GM19438 (cell line): ENCODE results near the gene FATE1.
A peak's percentile ranks its signal among the peaks of the same experiment; 100 is the strongest.
"Not testable (repeated sequence)": the region's sequence is repeated elsewhere in the genome, so short reads cannot be mapped to it uniquely, and the experiment has no call there.

Experiments used
- ATAC-seq: cut with Tn5 transposase; IDR thresholded peaks from one replicate; pipeline ENCODE4 v1.9.1; 2021; ENCODE audit warnings: low read depth; ENCODE audit not compliant: unreplicated experiment

FATE1 gene

GRCh38 chrX:151715752-151716151 is at the start of gene FATE1:
TSS of gene FATE1 (plus strand) at chrX:151716035. CDS start at chrX:151716120, 85 bp downstream.
- no peak for ATAC-seq

GRCh38 chrX:151675121-151675746 is 40.6 kb upstream of the FATE1 start:
- no peak for ATAC-seq

- no peak for ATAC-seq
These were observed 39.6 kb upstream of the FATE1 start for GRCh38 chrX:151676196-151676595.

DNA sequence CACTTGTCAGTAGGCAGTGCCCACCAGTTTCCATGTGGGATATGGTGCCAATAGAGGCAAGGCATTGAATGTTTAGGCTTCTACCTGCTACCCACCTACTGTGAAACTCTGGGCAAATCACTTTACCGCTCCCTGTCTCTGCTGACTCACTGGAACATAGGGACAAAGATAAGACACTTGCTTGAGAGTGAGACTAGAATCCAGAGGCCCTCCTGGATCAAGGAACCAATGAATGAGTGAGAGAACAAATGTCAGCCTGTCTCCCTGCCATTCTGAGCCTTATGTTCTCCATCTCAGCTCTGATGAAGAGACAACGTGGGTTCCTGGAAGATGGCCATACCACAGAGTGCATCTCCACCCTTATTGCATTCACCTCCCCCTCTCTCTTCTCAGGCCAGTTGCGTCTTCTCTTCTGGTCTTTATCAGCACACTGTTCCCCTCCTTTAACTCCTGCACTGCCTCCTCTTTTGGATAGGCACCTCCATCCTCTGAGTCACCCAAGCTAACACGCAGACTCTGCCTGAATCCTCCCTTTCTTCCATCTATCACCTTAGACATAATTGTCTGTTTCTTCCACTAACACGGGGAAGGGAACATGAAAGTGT is 35.9 kb upstream of the FATE1 start:
- ATAC-seq = no peak

GRCh38 chrX:151680805-151681204 is 35.0 kb upstream of the FATE1 start:
- peak; percentile 95 for ATAC-seq

DNA sequence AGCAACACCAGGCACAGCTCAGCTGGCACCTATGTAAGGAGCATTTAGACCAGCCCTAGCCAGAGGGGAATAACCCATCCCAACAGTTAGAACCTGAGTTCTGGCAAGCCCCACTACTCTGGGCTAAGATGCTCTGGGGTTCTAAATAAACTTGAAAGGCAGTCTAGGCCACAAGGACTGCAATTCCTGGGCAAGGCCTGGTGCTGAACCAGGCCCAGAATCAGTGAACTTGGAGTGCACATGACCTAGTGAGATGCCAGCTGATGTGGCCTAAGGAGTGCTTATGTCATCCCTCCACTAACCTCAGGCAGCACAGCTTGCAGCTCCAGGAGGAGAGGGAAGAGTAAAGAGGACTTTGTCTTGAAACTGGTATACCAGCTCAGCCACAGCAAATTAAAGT is 28.2 kb upstream of the FATE1 start:
- no peak for ATAC-seq

DNA sequence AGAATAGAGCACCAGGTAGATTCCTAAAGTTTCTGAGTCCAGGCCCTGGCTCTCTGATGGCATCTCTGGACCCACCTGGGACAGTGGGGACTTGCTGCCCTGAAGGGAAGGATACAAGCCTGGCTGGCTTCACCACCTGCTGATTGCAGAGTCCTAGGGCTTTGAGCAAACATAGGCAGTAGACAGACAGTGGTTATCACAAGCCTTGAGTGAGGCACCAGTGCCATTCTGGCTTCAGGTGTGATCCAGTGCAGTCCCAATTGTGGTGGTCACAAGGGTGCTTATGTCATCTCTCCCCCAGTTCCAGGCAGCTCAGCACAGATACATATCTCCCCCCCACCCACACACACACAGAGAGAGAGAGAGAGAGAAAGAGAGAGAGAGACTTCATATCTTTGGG is 27.1 kb upstream of the FATE1 start:
- no peak for ATAC-seq

GRCh38 chrX:151692825-151693224 is 23.0 kb upstream of the FATE1 start:
- ATAC-seq = no peak

- ATAC-seq = no peak
These were observed 21.7 kb upstream of the FATE1 start for GRCh38 chrX:151694121-151694520.

DNA sequence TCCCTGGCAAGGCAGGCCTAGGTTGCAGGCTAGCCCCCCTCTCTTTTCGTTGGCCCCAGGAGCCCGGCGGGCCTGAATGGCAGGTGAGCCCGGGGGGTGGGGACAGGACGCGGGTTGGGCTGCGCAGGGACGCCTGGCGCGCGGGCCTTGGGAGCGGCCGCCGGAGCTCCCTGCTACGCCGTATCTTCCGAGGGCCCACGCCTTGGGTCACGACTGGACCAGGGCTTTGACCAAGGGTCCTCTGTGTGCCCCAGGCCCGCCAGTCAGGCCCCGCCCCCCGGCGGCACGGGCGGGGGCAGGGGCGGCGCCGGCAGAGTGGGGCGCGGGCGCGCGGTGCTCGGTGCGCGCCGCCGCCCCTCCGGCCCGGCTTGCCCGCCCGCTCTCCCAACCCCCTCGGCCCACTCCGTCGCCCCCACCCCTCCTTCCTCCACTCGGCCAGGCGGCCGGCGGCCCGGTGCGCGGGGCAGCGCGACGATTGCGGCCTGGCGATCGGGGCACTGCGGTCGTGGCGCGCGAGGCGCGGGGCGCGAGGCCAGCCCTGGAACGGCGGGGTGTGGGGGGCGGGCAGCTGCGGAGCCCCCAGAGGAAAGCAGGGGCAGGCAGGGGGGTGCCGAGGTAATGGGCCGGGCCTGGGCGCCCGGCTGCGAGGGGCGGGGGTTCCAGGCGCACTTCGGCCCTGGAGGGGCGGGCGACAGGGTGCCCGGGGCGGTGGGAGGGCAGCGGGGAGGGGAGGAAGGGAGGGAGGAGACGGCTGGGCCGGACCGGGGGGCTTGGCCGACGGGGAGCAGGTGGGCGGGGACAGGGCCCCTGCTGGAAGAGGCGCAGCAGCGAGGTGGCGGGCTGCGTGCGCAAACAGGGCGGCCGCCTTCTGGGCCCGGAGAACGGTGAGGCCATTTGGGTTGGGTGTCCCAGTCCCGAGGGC is 20.9 kb upstream of the FATE1 start, which contains the start of gene PRRG3:
Gene PRRG3 (plus strand): TSS at position 798 of the 922 bp plus-strand sequence. CDS start 3,357 bp downstream, outside the sequence.
- ATAC-seq = no peak

DNA sequence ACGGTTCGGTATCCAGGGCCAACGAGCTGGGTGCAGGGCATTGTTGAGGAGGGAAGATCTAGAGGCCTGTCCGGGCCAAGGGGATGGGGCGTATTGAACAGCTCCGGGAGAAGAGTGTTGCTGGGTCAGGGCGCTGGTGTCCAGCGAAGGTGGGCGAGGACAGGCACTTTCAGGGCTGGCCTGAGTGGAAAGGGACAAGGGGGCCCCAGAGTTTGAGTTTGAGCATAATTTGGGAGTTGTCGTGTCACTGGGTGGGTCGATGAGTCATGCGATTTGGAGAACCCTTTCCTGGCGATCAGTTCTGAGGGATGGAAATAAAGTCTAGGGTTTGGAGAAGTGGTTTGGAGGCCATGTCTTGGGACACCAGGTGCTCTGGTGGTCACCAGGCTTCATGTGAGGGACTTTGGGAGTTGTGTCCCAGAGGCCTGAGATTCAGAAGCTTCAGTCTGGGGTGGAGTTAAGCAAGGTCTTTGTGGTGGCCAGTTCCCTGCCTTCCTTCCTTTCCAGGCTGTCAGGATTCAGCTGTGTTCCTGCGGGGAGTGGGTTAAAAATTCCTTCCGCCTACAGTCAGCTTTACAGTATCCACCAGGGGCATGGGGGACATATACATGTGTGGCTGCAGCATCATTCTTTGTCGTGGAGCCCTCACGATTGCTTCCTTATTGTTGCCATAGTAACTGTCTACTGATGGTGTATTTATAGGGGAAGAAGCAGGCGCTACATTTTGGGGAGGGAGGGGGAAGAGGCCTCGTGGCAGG is 20.1 kb upstream of the FATE1 start:
- ATAC-seq = no peak

GRCh38 chrX:151697082-151697481 is 18.8 kb upstream of the FATE1 start:
- ATAC-seq = not testable (repeated sequence)

- no peak for ATAC-seq
These were observed 18.3 kb upstream of the FATE1 start for GRCh38 chrX:151697522-151697921.

DNA sequence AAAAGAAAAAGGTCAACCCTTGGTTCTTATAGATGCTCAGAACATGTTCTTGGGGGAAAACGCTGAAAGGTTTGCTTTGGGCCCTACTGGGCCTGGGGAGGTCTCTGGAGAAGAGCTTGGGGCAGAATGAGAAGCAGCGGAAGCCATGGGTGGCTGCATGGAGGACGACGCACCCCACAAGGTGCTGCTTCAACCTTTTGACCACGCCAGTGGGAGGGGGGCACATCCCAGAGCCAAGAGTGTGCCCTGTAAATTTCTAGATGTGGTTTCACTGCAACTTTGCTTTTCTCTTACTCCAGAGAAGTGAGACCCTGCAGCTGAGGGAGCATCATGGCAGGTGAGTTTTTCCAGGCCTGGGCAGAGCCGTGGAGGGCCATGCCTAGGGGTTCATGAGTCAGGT is 17.4 kb upstream of the FATE1 start:
- ATAC-seq = no peak

GRCh38 chrX:151699746-151700145 is 16.1 kb upstream of the FATE1 start:
- no peak for ATAC-seq

- ATAC-seq = no peak
These were observed 15.3 kb upstream of the FATE1 start for GRCh38 chrX:151700581-151700980.

DNA sequence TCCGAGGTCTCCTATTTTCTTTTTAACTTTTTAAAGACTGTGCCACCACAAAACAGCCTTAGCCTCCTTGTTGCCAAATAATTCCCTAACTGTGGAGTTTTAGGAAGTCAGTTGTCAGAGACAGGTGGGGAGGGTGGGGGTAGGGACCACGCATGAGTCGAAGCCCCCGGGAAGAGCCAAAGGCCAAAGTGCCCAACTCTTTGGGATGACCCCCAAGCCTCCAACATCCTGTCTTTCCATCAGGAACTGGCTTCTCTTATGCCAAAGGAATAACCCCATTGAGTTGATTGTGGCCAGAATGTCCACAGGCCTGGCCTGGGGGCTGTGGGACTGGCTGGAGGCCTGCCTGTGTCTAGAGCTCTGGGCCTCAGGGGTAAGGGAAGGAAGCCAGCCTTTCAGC is 14.8 kb upstream of the FATE1 start:
- no peak for ATAC-seq

GRCh38 chrX:151701531-151701930 is 14.3 kb upstream of the FATE1 start:
- no peak for ATAC-seq

GRCh38 chrX:151702026-151702714 is 13.7 kb upstream of the FATE1 start:
- ATAC-seq = no peak

- no peak for ATAC-seq
These were observed 13.0 kb upstream of the FATE1 start for GRCh38 chrX:151702741-151703340.
